Measurements from ENCODE around the gene DNAJA1. TPM values are rescaled to one million over a fixed set of nuclear protein-coding genes. Genes with fewer than 3 reads are reported as not detected.

DNAJA1 gene
- total and polyA plus RNA-seq, 11 donors: 32.6 to 133 (median 63.1) TPM

- Histone ChIP-seq H3K27me3 (no peaks in the 10 kb centered on the region), H3K4me3 (no peak overlapping the region), H3K27ac (no peak overlapping the region), H3K36me3 (no peaks in the 10 kb centered on the region), H3K9me3 (no peaks in the 10 kb centered on the region), H3K4me1 (no peaks in the 10 kb centered on the region)
- no peak for TF ChIP-seq POLR2A (IDR thresholded peaks at IDR 0.05)
- 82 to 88% (median 83%) methylated on average over 3 of the region's 3 CpGs for WGBS, 4 donors
- DNase-seq (no peak), ATAC-seq (no peak)
- intact Hi-C loops (cut with DNase I): no loop called here
Measured at GRCh38 chr9:33011831-33012230, 13.2 kb upstream of the DNAJA1 start.

GRCh38 chr9:33012328-33013069, 12.6 kb upstream of the DNAJA1 start:
- Histone ChIP-seq H3K4me3 (no peak overlapping the region), H3K27ac (no peak overlapping the region), H3K9me3 (no peaks in the 10 kb centered on the region), H3K36me3 (no peaks in the 10 kb centered on the region), H3K27me3 (no peaks in the 10 kb centered on the region), H3K4me1 (no peaks in the 10 kb centered on the region)
- ATAC-seq (peak in 1 of 4 donors; percentile 38), DNase-seq (no peak)
- TF ChIP-seq, protein P1, sequence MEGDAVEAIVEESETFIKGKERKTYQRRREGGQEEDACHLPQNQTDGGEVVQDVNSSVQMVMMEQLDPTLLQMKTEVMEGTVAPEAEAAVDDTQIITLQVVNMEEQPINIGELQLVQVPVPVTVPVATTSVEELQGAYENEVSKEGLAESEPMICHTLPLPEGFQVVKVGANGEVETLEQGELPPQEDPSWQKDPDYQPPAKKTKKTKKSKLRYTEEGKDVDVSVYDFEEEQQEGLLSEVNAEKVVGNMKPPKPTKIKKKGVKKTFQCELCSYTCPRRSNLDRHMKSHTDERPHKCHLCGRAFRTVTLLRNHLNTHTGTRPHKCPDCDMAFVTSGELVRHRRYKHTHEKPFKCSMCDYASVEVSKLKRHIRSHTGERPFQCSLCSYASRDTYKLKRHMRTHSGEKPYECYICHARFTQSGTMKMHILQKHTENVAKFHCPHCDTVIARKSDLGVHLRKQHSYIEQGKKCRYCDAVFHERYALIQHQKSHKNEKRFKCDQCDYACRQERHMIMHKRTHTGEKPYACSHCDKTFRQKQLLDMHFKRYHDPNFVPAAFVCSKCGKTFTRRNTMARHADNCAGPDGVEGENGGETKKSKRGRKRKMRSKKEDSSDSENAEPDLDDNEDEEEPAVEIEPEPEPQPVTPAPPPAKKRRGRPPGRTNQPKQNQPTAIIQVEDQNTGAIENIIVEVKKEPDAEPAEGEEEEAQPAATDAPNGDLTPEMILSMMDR (IDR thresholded peaks at IDR 0.05): no peak
- no peak for TF ChIP-seq POLR2A (IDR thresholded peaks at IDR 0.05)
- intact Hi-C loops (cut with DNase I): no loop called here
- WGBS, 4 donors: 86 to 91% (median 88%) methylated on average over 3 of the region's 3 CpGs

DNA sequence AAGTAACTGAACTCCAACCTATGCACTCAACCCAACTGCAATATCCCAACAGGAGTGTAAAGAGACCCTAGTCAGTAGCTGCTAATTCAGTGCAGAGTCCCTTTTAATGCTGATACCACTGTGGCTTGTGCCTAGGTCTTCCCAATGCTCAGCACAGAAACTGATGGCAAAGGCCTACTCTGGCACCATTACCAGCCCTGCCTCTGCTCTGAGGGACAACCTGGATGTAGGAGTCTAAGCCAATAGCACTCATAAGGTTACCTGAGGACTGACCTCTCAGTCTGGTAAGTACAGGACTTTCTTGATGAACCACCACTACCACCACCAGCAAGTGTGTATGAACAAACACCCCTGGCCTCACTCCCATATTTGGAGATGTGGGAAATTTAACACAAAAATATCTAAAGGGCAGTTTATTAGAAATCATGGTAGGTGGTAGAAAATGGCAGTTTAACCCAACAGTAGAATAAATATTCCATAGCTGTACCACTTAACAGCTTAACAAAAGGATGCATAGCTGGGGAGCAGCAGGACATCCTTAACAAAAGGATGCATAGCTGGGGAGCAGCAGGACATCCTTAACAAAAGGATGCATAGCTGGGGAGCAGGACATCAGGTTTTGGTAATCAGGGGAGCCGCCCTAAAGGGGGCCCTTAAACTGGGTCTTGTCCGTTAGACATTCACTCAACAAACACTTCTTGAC, 11.0 kb upstream of the DNAJA1 start:
- 76 to 93% (median 78%) methylated on average over 2 of the region's 2 CpGs for WGBS, 4 donors
- no peak overlapping the region for H3K4me3 ChIP-seq

GRCh38 chr9:33014665-33015014, 10.4 kb upstream of the DNAJA1 start:
- intact Hi-C loops (cut with DNase I): no loop called here
- Histone ChIP-seq H3K36me3 (peaks cover 0 to 8% (median 0%) of the 10 kb centered on the region in 9 donors), H3K4me1 (no peaks in the 10 kb centered on the region), H3K4me3 (no peak overlapping the region), H3K27ac (no peak overlapping the region), H3K27me3 (no peaks in the 10 kb centered on the region), H3K9me3 (no peaks in the 10 kb centered on the region)
- 75 to 86% (median 81%) methylated on average over 1 of the region's 1 CpG for WGBS, 4 donors
- DNase-seq (no peak), ATAC-seq (peak in 1 of 4 donors; percentile 48)
- TF ChIP-seq, protein P1 (IDR thresholded peaks at IDR 0.05): no peak
- no peak for TF ChIP-seq POLR2A (IDR thresholded peaks at IDR 0.05)

More for the DNA sequence above, 11.0 kb upstream of the DNAJA1 start:
- intact Hi-C loops (cut with DNase I): no loop called here
- H3K9me3 ChIP-seq: no peaks in the 10 kb centered on the region
- TF ChIP-seq, protein P1 (IDR thresholded peaks at IDR 0.05): no peak
- no peak for TF ChIP-seq POLR2A (IDR thresholded peaks at IDR 0.05)
- DNase-seq (no peak), ATAC-seq (no peak)
- H3K36me3 ChIP-seq: peaks cover 0 to 5% (median 0%) of the 10 kb centered on the region in 9 donors
- H3K27me3 ChIP-seq: no peaks in the 10 kb centered on the region
- no peak overlapping the region for H3K27ac ChIP-seq
- no peaks in the 10 kb centered on the region for H3K4me1 ChIP-seq
